Trophoblast cell (in vitro differentiated cells and primary cell): ENCODE data around the gene SLC36A4.
"Not testable (repeated sequence)": the region's sequence is repeated elsewhere in the genome, so short reads cannot be mapped to it uniquely, and the experiment has no call there.

Experiments used
- DNase-seq, 2 donors: peaks; one replicate each; pipeline ENCODE4 v3.0.0-alpha.2; 2016
- H2AFZ ChIP-seq: 2 replicates; pipeline ENCODE4 v1.6.1; 2013; ENCODE audit warnings: low read length, moderate library complexity, mild to moderate bottlenecking; ENCODE audit not compliant: insufficient read depth, poor library complexity
- H2AK5ac ChIP-seq: 2 replicates; pipeline ENCODE4 v1.6.1; 2013; ENCODE audit warnings: mild to moderate bottlenecking, low read length
- H2BK120ac ChIP-seq: 2 replicates; pipeline ENCODE4 v1.6.1; 2013; ENCODE audit warnings: low read length, mild to moderate bottlenecking, moderate library complexity; ENCODE audit not compliant: insufficient read depth, poor library complexity
- H2BK12ac ChIP-seq: 2 replicates; pipeline ENCODE4 v1.6.1; 2013; ENCODE audit warnings: mild to moderate bottlenecking, low read length, moderate library complexity
- H2BK5ac ChIP-seq: 2 replicates; pipeline ENCODE4 v1.6.1; 2013; ENCODE audit warnings: low read length, low read depth, moderate library complexity, mild to moderate bottlenecking; ENCODE audit not compliant: poor library complexity
- H3K14ac ChIP-seq: 2 replicates; pipeline ENCODE4 v1.6.1; 2013; ENCODE audit warnings: mild to moderate bottlenecking, low read length
- H3K18ac ChIP-seq: 2 replicates; pipeline ENCODE4 v1.6.1; 2013; ENCODE audit warnings: mild to moderate bottlenecking, low read length
- H3K23ac ChIP-seq: 2 replicates; pipeline ENCODE4 v1.6.1; 2013; ENCODE audit warnings: low read length
- H3K27ac ChIP-seq: 2 replicates; pipeline ENCODE4 v1.5.1; 2013; ENCODE audit warnings: low read depth, mild to moderate bottlenecking, inconsistent platforms, low read length, moderate library complexity
- H3K27me3 ChIP-seq: 2 replicates; pipeline ENCODE4 v1.6.1; 2013; ENCODE audit warnings: inconsistent platforms, mild to moderate bottlenecking, low read length, moderate library complexity; ENCODE audit not compliant: insufficient read depth
- H3K36me3 ChIP-seq, 2 experiments: 1 replicate in 1 of 2; 2 replicates in 1 of 2; pipeline ENCODE4 v1.6.1; 2013; ENCODE audit warnings: low read length in 2 of 2, mild to moderate bottlenecking in 2 of 2, moderate library complexity in 1 of 2; ENCODE audit not compliant: insufficient read depth in 2 of 2, control insufficient read depth in 1 of 2
- H3K4ac ChIP-seq: 2 replicates; pipeline ENCODE4 v1.6.1; 2013; ENCODE audit warnings: low read depth, mild to moderate bottlenecking, low read length, moderate library complexity
- H3K4me1 ChIP-seq, 2 experiments: 1 replicate in 1 of 2; 2 replicates in 1 of 2; pipeline ENCODE4 v1.6.1; 2013; ENCODE audit warnings: low read length in 2 of 2, mild to moderate bottlenecking in 2 of 2, moderate library complexity in 1 of 2; ENCODE audit not compliant: insufficient read depth in 2 of 2, control insufficient read depth in 1 of 2
- H3K4me2 ChIP-seq: 2 replicates; pipeline ENCODE4 v1.6.1; 2013; ENCODE audit warnings: inconsistent platforms, mild to moderate bottlenecking, low read length, moderate library complexity
- H3K4me3 ChIP-seq: 2 replicates; pipeline ENCODE4 v1.5.1; 2013; ENCODE audit warnings: mild to moderate bottlenecking, low read depth, low read length, inconsistent platforms
- H3K79me1 ChIP-seq: one replicate; pipeline ENCODE4 v1.6.1; 2013; ENCODE audit warnings: low read length
- H3K79me2 ChIP-seq: 2 replicates; pipeline ENCODE4 v1.6.1; 2013; ENCODE audit warnings: low read length, mild to moderate bottlenecking; ENCODE audit not compliant: control insufficient read depth, insufficient read depth, poor library complexity
- H3K9ac ChIP-seq: 2 replicates; pipeline ENCODE4 v1.6.1; 2013; ENCODE audit warnings: mild to moderate bottlenecking, low read length
- H3K9me3 ChIP-seq: 2 replicates; pipeline ENCODE4 v1.6.1; 2013; ENCODE audit warnings: low read depth, mild to moderate bottlenecking, control low read depth, inconsistent platforms, low read length; ENCODE audit not compliant: insufficient read depth
- H4K12ac ChIP-seq: 2 replicates; pipeline ENCODE4 v1.6.1; 2013; ENCODE audit warnings: low read depth, mild to moderate bottlenecking, low read length, moderate library complexity
- H4K8ac ChIP-seq: 2 replicates; pipeline ENCODE4 v1.6.1; 2013; ENCODE audit warnings: low read depth, mild to moderate bottlenecking, low read length, moderate library complexity
- H4K91ac ChIP-seq: one replicate; pipeline ENCODE4 v1.6.1; 2013; ENCODE audit warnings: low read depth, mild to moderate bottlenecking, low read length, moderate library complexity
- WGBS: extraction: QIAGEN DNeasy Blood & Tissue Kit; methylation state at CpG from one replicate; pipeline ENCODE4 v1.1.7; 2013; ENCODE audit warnings: missing lambda C conversion rate; ENCODE audit not compliant: insufficient read length, insufficient coverage; ENCODE audit errors: extremely low coverage; 5-methylcytosine and 5-hydroxymethylcytosine counted together

SLC36A4 gene

DNA sequence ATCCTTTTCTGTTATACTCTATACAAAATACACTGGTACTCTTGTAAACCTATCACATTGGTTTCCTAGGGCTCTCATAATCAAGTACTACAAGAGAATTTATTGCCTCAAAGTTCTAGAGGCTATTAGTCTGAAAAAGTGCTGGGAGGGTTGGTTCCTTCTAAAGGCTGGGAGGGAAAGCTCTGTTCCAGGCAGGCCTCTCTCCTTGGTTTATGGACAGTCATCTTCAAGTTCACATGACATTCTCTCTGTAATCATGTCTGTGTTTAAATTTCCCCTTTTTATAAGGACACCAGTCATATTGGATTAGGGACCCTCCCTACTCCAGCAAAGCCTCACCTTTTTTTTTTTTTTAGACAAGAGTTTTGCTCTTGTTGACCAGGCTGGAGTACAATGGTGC, 9.1 kb downstream of the SLC36A4 start:
- Histone ChIP-seq H3K27ac (no peak overlapping the region), H2BK12ac (no peak overlapping the region), H3K14ac (no peak overlapping the region), H3K79me1 (no peaks in the 10 kb centered on the region), H3K4me3 (no peak overlapping the region), H2AK5ac (no peak overlapping the region), H4K8ac (no peak overlapping the region), H3K4me1 (peaks cover 0 to 3% of the 10 kb centered on the region in 2 experiments), H3K27me3 (no peaks in the 10 kb centered on the region), H4K12ac (no peak overlapping the region), H3K36me3 (peaks cover 0 to 2% of the 10 kb centered on the region in 2 experiments), H3K4me2 (no peak overlapping the region), H3K79me2 (no peaks in the 10 kb centered on the region), H3K23ac (no peak overlapping the region), H3K9ac (no peak overlapping the region), H3K18ac (no peak overlapping the region), H2BK120ac (no peak overlapping the region), H3K9me3 (no peaks in the 10 kb centered on the region), H3K4ac (peak overlapping the region; percentile 22), H4K91ac (no peak overlapping the region), H2AFZ (no peak overlapping the region), H2BK5ac (no peak overlapping the region)
- no peak for DNase-seq

DNA sequence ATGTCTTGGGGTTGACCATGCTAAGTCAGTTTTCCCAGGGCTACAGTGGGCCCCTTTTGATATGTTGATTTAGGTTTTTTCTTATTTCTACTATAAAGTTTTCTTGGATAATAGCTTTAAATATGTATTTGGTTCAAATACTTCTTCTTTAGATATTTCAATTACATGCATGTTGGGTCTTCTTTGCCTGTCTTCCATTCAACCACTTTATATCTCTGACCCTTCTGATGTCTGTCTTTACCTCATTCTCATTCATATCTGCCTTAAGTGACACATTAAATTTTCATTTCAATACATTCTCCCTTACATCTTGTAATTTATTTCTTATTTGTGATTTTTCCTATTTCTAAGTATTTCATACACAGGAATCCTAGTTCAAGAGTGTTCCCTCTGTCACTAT, 10.5 kb downstream of the SLC36A4 start:
- Histone ChIP-seq H4K12ac (no peak overlapping the region), H3K36me3 (peaks cover 0 to 2% of the 10 kb centered on the region in 2 experiments), H4K91ac (no peak overlapping the region), H2BK120ac (no peak overlapping the region), H3K4me3 (no peak overlapping the region), H3K4ac (no peak overlapping the region), H3K9me3 (no peaks in the 10 kb centered on the region), H3K79me2 (no peaks in the 10 kb centered on the region), H3K4me1 (peaks cover 0 to 3% of the 10 kb centered on the region in 2 experiments), H3K14ac (no peak overlapping the region), H3K18ac (no peak overlapping the region), H3K9ac (no peak overlapping the region), H3K79me1 (no peaks in the 10 kb centered on the region), H2AFZ (no peak overlapping the region), H3K27ac (no peak overlapping the region), H4K8ac (no peak overlapping the region), H3K27me3 (no peaks in the 10 kb centered on the region), H2AK5ac (no peak overlapping the region), H2BK5ac (no peak overlapping the region), H3K23ac (no peak overlapping the region), H3K4me2 (no peak overlapping the region), H2BK12ac (no peak overlapping the region)
- DNase-seq: no peak

DNA sequence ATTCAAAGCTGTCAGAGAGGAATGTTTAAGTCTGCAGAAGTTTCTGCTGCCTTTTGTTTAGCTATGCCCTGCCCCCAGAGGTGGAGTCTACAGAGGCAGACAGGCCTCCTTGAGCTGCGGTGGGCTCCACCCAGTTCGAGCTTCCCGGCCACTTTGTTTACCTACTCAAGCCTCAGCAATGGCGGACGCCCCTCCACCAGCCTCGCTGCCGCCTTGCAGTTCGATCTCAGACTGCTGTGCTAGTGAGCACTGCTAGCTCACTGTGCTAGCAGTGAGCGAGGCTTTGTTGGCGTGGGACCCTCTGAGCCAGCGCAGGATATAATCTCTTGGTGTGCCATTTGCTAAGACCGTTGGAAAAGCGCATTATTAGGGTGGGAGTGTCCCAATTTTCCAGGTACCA, 19.9 kb downstream of the SLC36A4 start:
- H3K9me3 ChIP-seq, H2BK12ac ChIP-seq, H2AK5ac ChIP-seq, H3K79me1 ChIP-seq, H4K8ac ChIP-seq, H3K79me2 ChIP-seq, H3K23ac ChIP-seq, H3K4ac ChIP-seq, H2BK5ac ChIP-seq, H3K4me1 ChIP-seq, H3K27ac ChIP-seq, H2BK120ac ChIP-seq, H2AFZ ChIP-seq, H3K4me3 ChIP-seq, DNase-seq, H3K9ac ChIP-seq, H4K12ac ChIP-seq, H3K14ac ChIP-seq, H3K18ac ChIP-seq, H3K27me3 ChIP-seq, H3K4me2 ChIP-seq, H4K91ac ChIP-seq: not testable (repeated sequence)
- peaks cover 12 to 17% of the 10 kb centered on the region in 2 experiments for H3K36me3 ChIP-seq
- WGBS: no CpG with 5 or more reads among the region's 13 CpGs

DNA sequence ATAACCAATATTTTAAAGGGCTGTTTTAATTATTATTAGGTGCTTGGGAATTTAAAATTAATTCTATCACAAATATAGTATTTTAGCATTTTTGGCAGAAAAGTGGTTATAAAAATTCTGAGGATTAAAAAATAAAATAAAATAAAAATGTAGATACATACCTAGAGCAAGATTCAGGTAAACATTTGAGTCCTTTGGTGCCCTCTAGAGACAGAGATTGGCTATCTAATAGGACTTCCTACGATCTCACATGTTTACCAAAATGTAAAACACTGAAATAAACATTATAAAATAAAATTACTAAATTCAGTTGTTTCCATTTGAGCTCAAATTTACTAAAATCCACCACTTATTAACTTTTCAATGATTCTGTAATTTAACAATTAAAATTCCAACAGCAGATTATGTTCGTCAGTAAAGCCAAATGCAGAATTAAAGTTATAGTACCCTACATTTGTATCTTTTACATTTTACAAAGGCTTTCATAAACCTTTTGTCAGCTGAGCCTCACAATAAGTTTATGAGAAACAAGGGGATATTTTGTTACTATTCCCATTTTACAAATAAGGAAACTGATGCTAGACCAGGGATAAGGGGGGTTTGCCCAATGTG, 27.7 kb downstream of the SLC36A4 start:
- no peak overlapping the region for H2BK120ac ChIP-seq
- no peak overlapping the region for H3K9ac ChIP-seq
- no peak overlapping the region for H3K4me2 ChIP-seq
- no peaks in the 10 kb centered on the region for H3K9me3 ChIP-seq
- no peak overlapping the region for H3K4ac ChIP-seq
- H2BK5ac ChIP-seq: no peak overlapping the region
- no peak overlapping the region for H3K14ac ChIP-seq
- H3K18ac ChIP-seq: no peak overlapping the region
- no peak overlapping the region for H2BK12ac ChIP-seq
- no peaks in the 10 kb centered on the region for H3K36me3 ChIP-seq
- no peaks in the 10 kb centered on the region for H3K4me1 ChIP-seq
- H4K12ac ChIP-seq: no peak overlapping the region
- H3K79me1 ChIP-seq: no peaks in the 10 kb centered on the region
- no peak overlapping the region for H4K8ac ChIP-seq
- H2AFZ ChIP-seq: no peak overlapping the region
- no peak overlapping the region for H2AK5ac ChIP-seq
- DNase-seq: peak in 1 of 2 donors; percentile 52
- no peaks in the 10 kb centered on the region for H3K79me2 ChIP-seq
- H4K91ac ChIP-seq: no peak overlapping the region
- H3K27me3 ChIP-seq: no peaks in the 10 kb centered on the region
- no peak overlapping the region for H3K23ac ChIP-seq
- H3K4me3 ChIP-seq: no peak overlapping the region
- WGBS: no CpG with 5 or more reads among the region's 2 CpGs
- H3K27ac ChIP-seq: no peak overlapping the region
